HK-2 (cell line): ENCODE measurements around the gene IFNGR2.
"Not testable (repeated sequence)": the region's sequence is repeated elsewhere in the genome, so short reads cannot be mapped to it uniquely, and the experiment has no call there.

Source experiments
- DNase-seq: peaks from one replicate; pipeline ENCODE4 v3.0.0-alpha.2; 2018; ENCODE audit not compliant: unreplicated experiment

The IFNGR2 gene

DNA sequence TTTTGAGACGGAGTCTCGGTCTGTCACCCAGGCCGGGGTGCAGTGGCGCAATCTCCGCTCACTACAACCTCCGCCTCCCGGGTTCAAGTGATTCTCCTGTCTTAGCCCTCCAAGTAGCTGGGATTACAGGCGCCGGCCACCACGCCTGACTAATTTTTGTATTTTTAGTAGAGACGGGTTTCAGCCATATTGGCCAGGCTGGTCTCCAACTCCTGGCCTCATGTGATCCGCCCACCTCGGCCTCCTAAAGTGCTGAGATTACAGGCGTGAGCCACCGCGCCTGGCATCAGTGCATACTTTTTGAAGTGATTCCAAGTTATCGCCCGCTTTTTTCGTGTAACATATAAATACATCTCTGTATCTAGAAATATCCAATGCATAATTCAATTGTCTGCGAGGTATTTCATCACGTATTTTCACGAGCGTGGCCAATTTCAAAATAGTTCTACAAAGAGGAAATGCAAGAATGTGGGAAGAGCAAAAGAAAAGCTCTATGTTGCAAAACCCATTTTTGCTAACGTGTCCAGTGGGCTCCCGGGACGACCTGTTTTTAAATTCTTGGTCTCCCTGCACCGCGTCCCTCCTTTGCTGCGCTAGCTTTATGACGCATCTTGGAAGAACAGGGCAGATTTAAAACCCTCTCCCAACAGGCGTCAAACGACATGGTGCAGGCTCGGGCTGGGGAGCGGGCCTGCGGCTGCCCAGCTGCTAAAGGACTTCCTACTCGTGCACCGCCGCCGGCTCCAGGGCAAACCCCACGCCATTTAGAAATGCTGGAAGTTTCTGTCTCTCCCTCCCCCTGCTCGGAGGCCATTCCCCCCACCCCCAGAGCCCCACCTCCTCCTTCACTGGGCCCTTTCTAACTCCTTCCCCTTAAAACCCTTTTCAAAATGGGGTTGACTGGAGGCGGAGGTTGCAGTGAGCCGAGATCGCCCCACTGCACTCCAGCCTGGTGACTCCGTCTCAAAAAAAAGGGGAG lies 923 bp upstream of the IFNGR2 start:
- no peak for DNase-seq

DNA sequence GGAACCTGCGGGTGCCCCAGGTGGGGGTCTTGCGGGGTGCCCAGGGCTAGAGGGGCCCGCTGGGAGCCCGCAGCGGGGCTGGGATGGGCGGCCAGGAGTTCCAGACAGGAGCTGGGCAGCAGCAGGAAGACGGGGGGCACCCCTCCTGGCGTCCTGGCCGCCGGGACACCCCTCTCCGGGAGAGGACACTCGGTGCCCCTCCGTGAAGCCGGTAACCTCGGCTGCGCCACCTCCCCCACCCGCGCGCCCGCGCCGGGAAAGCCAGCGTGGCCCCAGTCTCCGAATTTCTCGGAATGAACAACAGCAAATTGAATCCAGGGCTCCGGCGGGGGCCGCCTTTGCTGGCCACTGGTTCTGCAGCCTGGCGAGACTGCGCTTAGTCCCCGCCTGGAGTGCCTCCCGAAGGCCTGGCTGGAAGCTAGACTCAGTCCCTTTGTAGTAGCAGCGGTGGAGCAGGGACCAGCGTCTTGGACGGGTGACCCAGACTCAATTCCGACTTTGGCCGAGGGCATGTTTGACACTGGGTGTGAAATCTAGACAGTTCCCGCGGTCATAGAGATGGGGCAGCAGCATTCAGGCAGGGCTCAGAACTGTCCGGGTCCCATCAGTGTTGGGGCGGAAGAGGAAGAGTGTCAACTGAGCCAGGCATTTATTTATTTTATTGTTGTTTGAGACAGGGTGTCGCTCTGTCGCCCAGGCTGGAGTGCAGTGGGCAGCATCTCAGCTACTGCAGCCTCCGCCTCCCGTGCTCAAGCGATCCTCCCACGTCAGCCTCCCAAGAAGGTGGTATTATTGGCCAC lies 773 bp downstream of the IFNGR2 start:
- peak; percentile 51 for DNase-seq

DNA sequence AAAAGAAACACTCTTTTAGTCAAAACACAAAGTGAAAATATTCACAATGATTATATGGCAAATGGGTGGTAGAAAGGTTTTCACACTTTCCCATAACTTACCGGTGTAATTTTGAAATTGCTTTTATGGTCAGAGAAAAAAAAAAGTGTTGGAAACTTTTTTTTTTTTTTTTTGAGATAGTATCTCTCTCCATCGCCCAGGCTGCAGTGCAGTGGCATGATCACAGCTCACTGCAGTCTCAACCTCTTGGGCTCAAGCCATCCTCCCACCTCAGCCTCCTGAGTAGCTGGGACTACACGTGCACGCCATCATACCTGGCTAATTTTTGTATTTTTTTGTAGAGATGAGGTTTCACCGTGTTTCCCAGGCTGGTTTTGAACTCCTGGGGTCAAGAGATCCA lies 3.3 kb downstream of the IFNGR2 start:
- no peak for DNase-seq

GRCh38 chr21:33411949-33412430 lies 8.8 kb downstream of the IFNGR2 start:
- DNase-seq, result no peak

- DNase-seq, result not testable (repeated sequence)
Measured at GRCh38 chr21:33412439-33412831, 9.2 kb downstream of the IFNGR2 start.

DNA sequence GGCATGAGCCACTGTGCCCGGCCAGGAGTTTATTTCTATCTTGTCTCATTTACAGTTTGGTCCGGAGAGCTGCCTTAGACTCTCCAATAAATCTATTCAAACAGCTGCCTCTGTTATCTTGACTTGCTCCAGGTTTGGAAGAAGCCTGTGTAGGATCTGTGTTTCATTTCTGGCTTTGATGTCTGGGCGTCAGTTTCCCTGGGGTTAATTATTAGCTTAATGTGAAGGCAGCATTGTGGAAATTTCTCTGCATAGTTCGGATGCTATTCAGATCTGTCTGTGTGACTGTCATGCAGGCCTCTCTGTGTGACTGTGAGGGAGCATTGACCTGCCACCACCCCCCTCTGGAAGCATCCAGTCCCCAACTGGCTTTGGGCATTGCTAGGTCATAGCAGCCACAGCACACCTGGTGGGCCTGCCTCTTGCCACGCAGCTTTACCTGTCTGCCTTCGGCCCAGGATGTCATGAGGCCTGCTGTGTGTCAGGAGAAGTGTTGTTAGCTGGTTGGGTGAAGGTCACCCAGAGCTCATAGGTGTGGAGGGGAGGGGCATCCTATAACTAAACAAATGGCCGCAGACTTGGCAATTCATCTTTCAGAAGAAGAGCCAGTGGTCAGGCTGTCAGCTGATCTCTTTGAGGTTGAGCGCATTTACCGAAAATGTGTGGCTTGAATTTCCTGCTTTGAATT lies 9.8 kb downstream of the IFNGR2 start:
- DNase-seq, result no peak

- DNase-seq, result no peak
Measured at GRCh38 chr21:33414068-33414467, 10.9 kb downstream of the IFNGR2 start.

DNA sequence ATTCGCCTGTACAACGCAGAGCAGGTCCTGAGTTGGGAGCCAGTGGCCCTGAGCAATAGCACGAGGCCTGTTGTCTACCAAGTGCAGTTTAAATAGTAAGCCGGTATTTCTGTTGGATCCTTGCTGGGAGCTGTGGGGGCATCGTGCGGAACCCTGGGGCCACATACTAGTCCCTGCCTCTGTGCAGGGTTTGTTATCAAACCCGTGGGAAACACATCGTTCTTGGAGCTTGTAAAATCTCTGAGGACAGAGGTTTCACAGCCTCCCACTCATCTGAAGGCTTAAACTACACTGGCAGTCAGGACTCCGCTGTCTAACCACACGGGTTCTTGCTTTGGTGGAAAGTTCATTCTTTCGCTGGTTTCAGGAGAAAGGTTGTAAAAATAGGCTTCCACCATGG lies 11.7 kb downstream of the IFNGR2 start:
- no peak for DNase-seq

GRCh38 chr21:33418691-33419090 lies 15.5 kb downstream of the IFNGR2 start:
- no peak for DNase-seq

GRCh38 chr21:33419538-33420123 lies 16.4 kb downstream of the IFNGR2 start:
- DNase-seq, result no peak

- no peak for DNase-seq
Measured at GRCh38 chr21:33421713-33422393, 18.6 kb downstream of the IFNGR2 start.

DNA sequence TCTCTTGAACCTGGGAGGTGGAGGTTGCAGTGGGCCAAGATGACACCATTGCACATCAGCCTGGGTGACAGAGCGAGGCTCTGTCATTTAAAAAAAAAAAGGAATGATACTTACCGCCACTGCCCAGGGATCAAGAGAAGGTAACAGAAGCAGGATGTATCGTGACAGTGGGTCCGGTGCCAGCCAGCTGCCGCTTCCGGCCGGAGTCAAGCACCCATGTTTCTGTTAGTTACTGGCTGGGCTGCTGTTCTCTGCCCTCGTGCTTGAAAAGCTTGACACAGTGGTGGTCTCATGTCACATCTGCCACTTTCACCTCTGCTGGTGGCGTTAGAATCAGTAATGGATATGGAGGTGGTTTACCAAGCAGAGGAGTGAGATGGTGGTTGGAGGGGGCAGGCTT lies 21.0 kb downstream of the IFNGR2 start:
- no peak for DNase-seq

DNA sequence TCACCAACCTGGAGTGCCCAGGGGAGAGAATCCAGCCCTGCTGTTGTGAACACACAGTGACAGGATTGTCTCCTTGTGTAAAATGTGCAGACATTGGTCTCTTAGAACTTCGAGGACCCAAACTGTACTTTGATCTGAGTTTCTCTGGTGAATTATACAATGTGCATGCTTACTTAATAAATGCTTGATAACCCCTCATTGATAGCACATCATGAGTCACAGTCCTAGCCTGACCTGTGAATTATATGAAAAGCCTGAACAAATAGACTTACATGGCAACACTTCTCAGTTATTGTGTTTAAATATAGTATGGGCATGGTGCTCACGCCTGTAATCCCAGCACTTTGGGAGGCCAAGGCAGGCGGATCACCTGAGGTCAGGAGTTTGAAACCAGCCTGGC lies 22.6 kb downstream of the IFNGR2 start:
- no peak for DNase-seq

GRCh38 chr21:33427051-33427450 lies 23.8 kb downstream of the IFNGR2 start:
- no peak for DNase-seq

GRCh38 chr21:33428669-33429068 lies 25.5 kb downstream of the IFNGR2 start:
- no peak for DNase-seq

DNA sequence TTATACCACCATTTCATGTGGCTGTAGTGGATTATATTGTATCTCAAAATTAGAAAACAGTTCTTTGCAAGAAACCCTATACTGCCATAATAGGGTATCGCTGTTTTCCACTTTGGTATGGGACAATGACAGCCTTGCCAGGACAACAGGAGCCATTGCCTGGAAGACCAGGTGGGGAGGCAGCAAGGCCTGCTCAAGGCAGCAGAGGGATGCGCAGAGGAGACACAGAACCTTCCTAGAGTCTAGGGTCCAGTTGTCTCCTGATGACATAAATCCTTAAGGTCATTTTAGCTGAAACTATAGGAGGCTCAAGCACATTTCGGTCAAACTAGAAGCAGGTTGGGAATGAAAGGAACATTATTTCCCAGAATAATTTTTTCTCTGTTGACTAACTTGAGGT lies 27.6 kb downstream of the IFNGR2 start:
- DNase-seq, result no peak

DNA sequence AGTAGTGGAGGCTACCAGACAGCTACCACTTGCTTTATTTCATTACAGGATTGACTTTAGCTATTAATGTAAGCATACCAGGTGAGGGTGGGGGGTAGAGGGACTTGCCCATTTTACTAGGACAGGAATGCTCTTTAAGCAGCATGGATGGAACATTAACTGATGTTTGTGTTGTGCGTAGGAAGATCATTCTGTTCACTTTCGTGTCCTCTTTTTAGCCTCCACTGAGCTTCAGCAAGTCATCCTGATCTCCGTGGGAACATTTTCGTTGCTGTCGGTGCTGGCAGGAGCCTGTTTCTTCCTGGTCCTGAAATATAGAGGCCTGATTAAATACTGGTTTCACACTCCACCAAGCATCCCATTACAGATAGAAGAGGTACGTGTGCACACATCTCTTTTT lies 29.3 kb downstream of the IFNGR2 start:
- DNase-seq, result no peak

GRCh38 chr21:33433001-33433400 lies 29.8 kb downstream of the IFNGR2 start:
- DNase-seq, result no peak

DNA sequence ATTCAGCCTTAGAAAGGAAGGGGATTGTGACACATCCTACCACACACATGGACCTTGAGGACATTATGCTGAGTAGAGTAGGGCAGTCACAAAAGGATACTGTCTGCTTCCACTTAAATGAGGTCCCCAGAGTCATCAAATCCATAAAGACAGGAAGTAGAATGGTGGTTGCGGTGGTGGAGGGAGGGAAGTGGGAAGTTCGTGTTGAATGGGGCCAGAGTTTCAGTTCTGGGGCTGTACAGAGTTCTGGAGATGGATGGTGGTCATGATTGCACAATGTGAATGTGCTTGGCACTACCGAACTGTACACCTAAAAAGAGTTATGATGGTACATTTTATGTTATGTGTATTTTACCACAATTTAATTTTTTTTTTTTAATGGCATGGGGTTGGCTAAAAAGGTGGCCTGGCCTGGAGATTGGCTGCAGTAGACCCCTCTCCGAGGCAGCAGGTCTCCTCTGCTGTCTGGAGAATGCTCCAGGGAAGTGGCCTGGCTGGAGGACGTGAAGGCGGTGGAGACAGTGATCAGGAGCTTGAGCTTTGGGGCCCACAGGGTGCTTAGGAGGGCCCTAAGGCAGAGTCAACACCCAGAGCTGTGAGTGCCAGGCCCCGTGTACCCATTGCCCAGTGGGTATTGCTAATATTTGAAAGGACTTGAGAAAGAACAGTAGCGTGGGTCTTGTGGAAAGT lies 30.4 kb downstream of the IFNGR2 start:
- no peak for DNase-seq

- DNase-seq, result no peak
Measured at GRCh38 chr21:33434770-33435360, 31.7 kb downstream of the IFNGR2 start.
